ENCODE measurements around the gene CTNNA3.

GRCh38 chr10:66291133-66291532, 1404.9 kb downstream of the CTNNA3 start:
- TF ChIP-seq EZH2 (IDR thresholded peaks at IDR 0.05; ENCODE audit: borderline replicate concordance, insufficient read depth, low read length, poor library complexity, severe bottlenecking) = no peak
- TF ChIP-seq CTCF (IDR thresholded peaks at IDR 0.05; ENCODE audit: poor library complexity, severe bottlenecking) = no peak
- no peak for TF ChIP-seq REST (IDR thresholded peaks at IDR 0.05; ENCODE audit: borderline replicate concordance)
- TF ChIP-seq TAF1 (IDR thresholded peaks at IDR 0.05; ENCODE audit: low read depth) = no peak
